NT2/D1 (cell line): ENCODE measurements around the gene ENOX1.

Experiments used
- DNase-seq: peaks from one replicate; pipeline ENCODE4 v3.0.0-alpha.2; 2011; ENCODE audit warnings: low read depth, low spot score
- H3K27me3 ChIP-seq: 2 replicates; pipeline ENCODE4 v1.6.0; 2011; ENCODE audit warnings: mild to moderate bottlenecking; ENCODE audit not compliant: insufficient read length, insufficient read depth
- H3K36me3 ChIP-seq: 2 replicates; pipeline ENCODE4 v1.6.1; 2011; ENCODE audit warnings: mild to moderate bottlenecking, low read length, mixed read lengths; ENCODE audit not compliant: insufficient read depth, insufficient read length
- H3K4me1 ChIP-seq: 2 replicates; pipeline ENCODE4 v1.5.1; 2011; ENCODE audit not compliant: insufficient read depth, insufficient read length
- H3K4me3 ChIP-seq: 2 replicates; pipeline ENCODE4 v1.5.1; 2011; ENCODE audit warnings: low read depth; ENCODE audit not compliant: insufficient read length
- H3K9ac ChIP-seq: 2 replicates; pipeline ENCODE4 v1.6.0; 2011; ENCODE audit warnings: low read depth; ENCODE audit not compliant: insufficient read length
- H3K9me3 ChIP-seq: 2 replicates; pipeline ENCODE4 v1.5.1; 2011; ENCODE audit warnings: mild to moderate bottlenecking, low read length; ENCODE audit not compliant: insufficient read depth
- SUZ12 ChIP-seq: IDR thresholded peaks from 2 replicates; pipeline ENCODE4 v1.6.1; 2011; ENCODE audit not compliant: insufficient read length, insufficient read depth; ENCODE audit errors: extremely low read depth
- YY1 ChIP-seq: IDR thresholded peaks from 2 replicates; pipeline ENCODE4 v1.6.1; 2011; ENCODE audit not compliant: insufficient read length, insufficient read depth
- ZNF274 ChIP-seq: IDR thresholded peaks from 2 replicates; pipeline ENCODE4 v1.6.1; 2011; ENCODE audit warnings: mild to moderate bottlenecking, low read depth, low read length

ENOX1 gene

GRCh38 chr13:43373400-43373799 lies 413.4 kb downstream of the ENOX1 start:
- DNase-seq, result no peak
- Histone ChIP-seq H3K9ac (no peak overlapping the region), H3K9me3 (no peaks in the 10 kb centered on the region), H3K4me3 (no peak overlapping the region), H3K4me1 (no peaks in the 10 kb centered on the region), H3K27me3 (no peaks in the 10 kb centered on the region), H3K36me3 (no peaks in the 10 kb centered on the region)
- TF ChIP-seq YY1, result no peak
- no peak for TF ChIP-seq ZNF274
- no peak for TF ChIP-seq SUZ12

- H3K4me1 ChIP-seq, result no peaks in the 10 kb centered on the region
- H3K9me3 ChIP-seq, result no peaks in the 10 kb centered on the region
- no peak overlapping the region for H3K4me3 ChIP-seq
- TF ChIP-seq YY1 (no peak), ZNF274 (no peak), SUZ12 (no peak)
- H3K27me3 ChIP-seq, result no peaks in the 10 kb centered on the region
- H3K9ac ChIP-seq, result no peak overlapping the region
- DNase-seq, result no peak
- no peaks in the 10 kb centered on the region for H3K36me3 ChIP-seq
Measured at GRCh38 chr13:43370842-43371241, 415.9 kb downstream of the ENOX1 start.

- Histone ChIP-seq H3K36me3 (no peaks in the 10 kb centered on the region), H3K9ac (no peak overlapping the region), H3K4me1 (no peaks in the 10 kb centered on the region), H3K27me3 (no peaks in the 10 kb centered on the region), H3K9me3 (no peaks in the 10 kb centered on the region), H3K4me3 (no peak overlapping the region)
- no peak for TF ChIP-seq SUZ12
- no peak for TF ChIP-seq YY1
- TF ChIP-seq ZNF274, result no peak
- DNase-seq, result no peak
Measured at GRCh38 chr13:43369319-43369718, 417.5 kb downstream of the ENOX1 start.

GRCh38 chr13:43368003-43368402 lies 418.8 kb downstream of the ENOX1 start:
- Histone ChIP-seq H3K9ac (no peak overlapping the region), H3K4me1 (no peaks in the 10 kb centered on the region), H3K27me3 (no peaks in the 10 kb centered on the region), H3K9me3 (no peaks in the 10 kb centered on the region), H3K4me3 (no peak overlapping the region), H3K36me3 (no peaks in the 10 kb centered on the region)
- no peak for DNase-seq
- TF ChIP-seq YY1 (no peak), ZNF274 (no peak), SUZ12 (no peak)

GRCh38 chr13:43365039-43365344 lies 421.8 kb downstream of the ENOX1 start:
- DNase-seq, result no peak
- Histone ChIP-seq H3K9ac (no peak overlapping the region), H3K4me3 (no peak overlapping the region), H3K4me1 (no peaks in the 10 kb centered on the region), H3K9me3 (no peaks in the 10 kb centered on the region), H3K27me3 (no peaks in the 10 kb centered on the region), H3K36me3 (no peaks in the 10 kb centered on the region)
- TF ChIP-seq SUZ12 (no peak), ZNF274 (no peak), YY1 (no peak)

- no peaks in the 10 kb centered on the region for H3K4me1 ChIP-seq
- DNase-seq, result no peak
- H3K4me3 ChIP-seq, result no peak overlapping the region
- H3K9me3 ChIP-seq, result no peaks in the 10 kb centered on the region
- TF ChIP-seq SUZ12 (no peak), ZNF274 (no peak)
- no peak overlapping the region for H3K9ac ChIP-seq
- no peaks in the 10 kb centered on the region for H3K36me3 ChIP-seq
- H3K27me3 ChIP-seq, result no peaks in the 10 kb centered on the region
Measured at GRCh38 chr13:43364210-43365038, 422.3 kb downstream of the ENOX1 start.

GRCh38 chr13:43363156-43363953 lies 423.4 kb downstream of the ENOX1 start:
- H3K36me3 ChIP-seq, result no peaks in the 10 kb centered on the region
- no peaks in the 10 kb centered on the region for H3K4me1 ChIP-seq
- no peak overlapping the region for H3K4me3 ChIP-seq
- TF ChIP-seq ZNF274, result no peak
- TF ChIP-seq SUZ12, result no peak
- no peak for TF ChIP-seq YY1
- DNase-seq, result no peak
- H3K9ac ChIP-seq, result no peak overlapping the region
- no peaks in the 10 kb centered on the region for H3K27me3 ChIP-seq
- H3K9me3 ChIP-seq, result no peaks in the 10 kb centered on the region
